Non-pigmented ciliary epithelial cell (primary cell): ENCODE results near the gene GCM1.

Source experiments
- DNase-seq: peaks from one replicate; pipeline ENCODE4 v3.0.0-alpha.2; 2010; ENCODE audit warnings: low read depth

GCM1 gene

GRCh38 chr6:53104916-53105315, 43.7 kb downstream of the GCM1 start:
- DNase-seq = no peak

- no peak for DNase-seq
These were observed 44.5 kb downstream of the GCM1 start for GRCh38 chr6:53103993-53104675.

- DNase-seq = no peak
These were observed 47.6 kb downstream of the GCM1 start for GRCh38 chr6:53101006-53101405.

GRCh38 chr6:53100561-53100960, 48.1 kb downstream of the GCM1 start:
- DNase-seq = no peak

- DNase-seq = no peak
These were observed 52.9 kb downstream of the GCM1 start for GRCh38 chr6:53095716-53096115.

- no peak for DNase-seq
These were observed 53.4 kb downstream of the GCM1 start for GRCh38 chr6:53095270-53095669.

- DNase-seq = no peak
These were observed 58.1 kb downstream of the GCM1 start for GRCh38 chr6:53090576-53090975.

- DNase-seq = no peak
These were observed 58.7 kb downstream of the GCM1 start for GRCh38 chr6:53089948-53090347.

GRCh38 chr6:53086302-53086701, 62.3 kb downstream of the GCM1 start:
- no peak for DNase-seq

GRCh38 chr6:53080813-53081212, 67.8 kb downstream of the GCM1 start:
- no peak for DNase-seq
